ENCODE results near the gene SORCS3. TPM values are rescaled to one million over a fixed set of nuclear protein-coding genes. Genes with fewer than 3 reads are reported as not detected.

The SORCS3 gene
- total RNA-seq, 6 experiments from 2014 or later: not detected

- Histone ChIP-seq H3K27me3 (no peaks in the 10 kb centered on the region), H3K36me3 (no peaks in the 10 kb centered on the region), H3K9me3 (no peaks in the 10 kb centered on the region), H3K27ac (no peak overlapping the region), H3K4me1 (no peaks in the 10 kb centered on the region), H3K4me3 (no peak overlapping the region)
- intact Hi-C loops (cut with DNase I): no loop called here
- 42% methylated on average over 8 of the region's 18 CpGs for WGBS (ENCODE audit: insufficient coverage, low coverage, low lambda C conversion rate, missing lambda C conversion rate)
- DNase-seq: no peak
- no peak for ATAC-seq
- no peak for TF ChIP-seq CTCF (IDR thresholded peaks at IDR 0.05)
- TF ChIP-seq POLR2A (IDR thresholded peaks at IDR 0.05): no peak
Observed at GRCh38 chr10:104688251-104689042, 47.4 kb downstream of the SORCS3 start.

GRCh38 chr10:104689105-104689504, 48.0 kb downstream of the SORCS3 start:
- no peaks in the 10 kb centered on the region for H3K4me1 ChIP-seq
- H3K36me3 ChIP-seq: no peaks in the 10 kb centered on the region
- no peak overlapping the region for H3K4me3 ChIP-seq
- DNase-seq: no peak
- WGBS (ENCODE audit: insufficient coverage, low coverage, low lambda C conversion rate, missing lambda C conversion rate): 54% methylated on average over 2 of the region's 2 CpGs
- no peaks in the 10 kb centered on the region for H3K9me3 ChIP-seq
- no peak overlapping the region for H3K27ac ChIP-seq
- TF ChIP-seq CTCF (IDR thresholded peaks at IDR 0.05): no peak
- no peak for TF ChIP-seq POLR2A (IDR thresholded peaks at IDR 0.05)
- intact Hi-C loops (cut with DNase I): no loop called here
- ATAC-seq: no peak
- no peaks in the 10 kb centered on the region for H3K27me3 ChIP-seq

GRCh38 chr10:104689547-104689946, 48.5 kb downstream of the SORCS3 start:
- intact Hi-C loops (cut with DNase I): no loop called here
- no peak for ATAC-seq

GRCh38 chr10:104690101-104690500, 49.0 kb downstream of the SORCS3 start:
- Histone ChIP-seq H3K4me3 (no peak overlapping the region), H3K27ac (no peak overlapping the region), H3K4me1 (no peaks in the 10 kb centered on the region), H3K36me3 (no peaks in the 10 kb centered on the region), H3K9me3 (no peaks in the 10 kb centered on the region), H3K27me3 (no peaks in the 10 kb centered on the region)
- no CpG with 5 or more reads among the region's 3 CpGs for WGBS (ENCODE audit: insufficient coverage, low coverage, low lambda C conversion rate, missing lambda C conversion rate)
- TF ChIP-seq POLR2A (IDR thresholded peaks at IDR 0.05): no peak
- TF ChIP-seq CTCF (IDR thresholded peaks at IDR 0.05): no peak
- DNase-seq: no peak
- ATAC-seq: no peak
- intact Hi-C loops (cut with DNase I): no loop called here

More at GRCh38 chr10:104689547-104689946, 48.5 kb downstream of the SORCS3 start:
- Histone ChIP-seq H3K9me3 (no peaks in the 10 kb centered on the region), H3K27ac (no peak overlapping the region), H3K36me3 (no peaks in the 10 kb centered on the region), H3K27me3 (no peaks in the 10 kb centered on the region), H3K4me3 (no peak overlapping the region), H3K4me1 (no peaks in the 10 kb centered on the region)
- no peak for DNase-seq
- 65% methylated on average over 3 of the region's 3 CpGs for WGBS (ENCODE audit: insufficient coverage, low coverage, low lambda C conversion rate, missing lambda C conversion rate)
- TF ChIP-seq CTCF (IDR thresholded peaks at IDR 0.05): no peak
- TF ChIP-seq POLR2A (IDR thresholded peaks at IDR 0.05): no peak

All from right lobe of liver (tissue), 6 donors.